Choroid plexus epithelial cell (primary cell): ENCODE results near the gene CACNA1E.

ENCODE experiments used
- DNase-seq: peaks from one replicate; pipeline ENCODE4 v3.0.0-alpha.2; 2010; ENCODE audit warnings: low read depth
- H3K4me3 ChIP-seq: 2 replicates; pipeline ENCODE4 v1.5.1; 2011; ENCODE audit warnings: low read depth, mild to moderate bottlenecking, control low read depth, low read length, moderate library complexity
- TF ChIP-seq, protein P1 (sequence below): conservative IDR thresholded peaks from 2 replicates; pipeline ENCODE4 v1.5.1; 2011; ENCODE audit warnings: low read depth, mild to moderate bottlenecking, control low read depth, inconsistent platforms, low read length, moderate library complexity

CACNA1E gene

DNA sequence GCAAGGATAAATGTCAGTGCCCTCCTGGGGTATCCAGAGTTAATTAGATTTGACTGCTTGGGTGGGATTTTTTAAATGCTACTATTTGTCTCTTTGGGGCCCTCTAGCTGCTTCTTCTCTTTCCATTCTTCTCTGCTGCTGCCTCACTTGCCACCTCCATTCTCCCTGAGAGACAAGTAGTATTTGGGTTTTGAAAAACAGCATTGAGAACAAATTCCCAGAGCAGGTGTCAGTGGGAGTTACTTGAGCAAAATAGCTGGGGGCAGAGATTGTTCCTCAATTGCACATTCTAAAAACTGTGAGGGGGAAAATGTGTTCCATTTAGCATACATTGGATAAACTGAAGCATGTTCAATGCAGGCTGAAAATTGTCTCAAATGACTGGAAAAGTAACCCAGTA is 286.5 kb downstream of the CACNA1E start:
- no peak overlapping the region for H3K4me3 ChIP-seq
- TF ChIP-seq, protein P1, sequence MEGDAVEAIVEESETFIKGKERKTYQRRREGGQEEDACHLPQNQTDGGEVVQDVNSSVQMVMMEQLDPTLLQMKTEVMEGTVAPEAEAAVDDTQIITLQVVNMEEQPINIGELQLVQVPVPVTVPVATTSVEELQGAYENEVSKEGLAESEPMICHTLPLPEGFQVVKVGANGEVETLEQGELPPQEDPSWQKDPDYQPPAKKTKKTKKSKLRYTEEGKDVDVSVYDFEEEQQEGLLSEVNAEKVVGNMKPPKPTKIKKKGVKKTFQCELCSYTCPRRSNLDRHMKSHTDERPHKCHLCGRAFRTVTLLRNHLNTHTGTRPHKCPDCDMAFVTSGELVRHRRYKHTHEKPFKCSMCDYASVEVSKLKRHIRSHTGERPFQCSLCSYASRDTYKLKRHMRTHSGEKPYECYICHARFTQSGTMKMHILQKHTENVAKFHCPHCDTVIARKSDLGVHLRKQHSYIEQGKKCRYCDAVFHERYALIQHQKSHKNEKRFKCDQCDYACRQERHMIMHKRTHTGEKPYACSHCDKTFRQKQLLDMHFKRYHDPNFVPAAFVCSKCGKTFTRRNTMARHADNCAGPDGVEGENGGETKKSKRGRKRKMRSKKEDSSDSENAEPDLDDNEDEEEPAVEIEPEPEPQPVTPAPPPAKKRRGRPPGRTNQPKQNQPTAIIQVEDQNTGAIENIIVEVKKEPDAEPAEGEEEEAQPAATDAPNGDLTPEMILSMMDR, result no peak
- no peak for DNase-seq

DNA sequence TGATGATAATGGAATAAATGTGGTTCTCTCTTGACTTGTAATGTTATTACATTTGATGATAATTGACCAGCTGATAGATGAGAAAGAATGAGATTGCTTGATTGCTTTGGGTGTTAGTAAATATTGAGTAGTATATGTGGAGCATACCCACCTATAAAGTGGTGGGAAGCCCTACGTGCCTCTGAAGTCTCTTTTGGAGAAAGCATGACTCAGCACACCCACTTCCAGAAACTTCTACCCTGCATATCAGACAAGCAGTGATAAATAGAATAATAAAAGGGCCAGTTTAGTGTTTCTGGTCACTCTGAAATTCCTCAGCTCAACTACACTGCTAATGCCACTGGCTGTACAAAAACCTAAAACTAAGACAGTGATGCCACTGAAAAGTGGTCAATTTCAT is 289.4 kb downstream of the CACNA1E start:
- H3K4me3 ChIP-seq, result no peak overlapping the region
- DNase-seq, result no peak
- TF ChIP-seq, protein P1, result no peak

DNA sequence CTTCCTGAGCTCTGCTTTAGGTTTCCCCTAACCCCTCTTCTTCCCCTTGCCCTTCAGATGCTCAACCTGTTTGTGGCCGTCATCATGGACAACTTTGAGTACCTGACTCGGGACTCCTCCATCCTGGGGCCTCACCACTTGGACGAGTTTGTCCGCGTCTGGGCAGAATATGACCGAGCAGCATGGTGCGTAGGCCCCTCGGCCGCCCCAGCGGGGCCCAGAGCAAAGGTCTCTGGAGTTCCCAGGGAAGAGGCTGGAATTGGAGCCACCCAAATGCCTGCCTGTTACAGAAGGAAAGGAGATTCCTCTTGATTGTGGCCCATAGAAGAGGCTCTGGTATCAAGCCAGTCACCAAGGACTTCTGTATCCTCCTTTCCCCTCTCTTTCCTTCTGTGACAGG is 292.7 kb downstream of the CACNA1E start:
- no peak for DNase-seq
- no peak overlapping the region for H3K4me3 ChIP-seq
- TF ChIP-seq, protein P1, result no peak

DNA sequence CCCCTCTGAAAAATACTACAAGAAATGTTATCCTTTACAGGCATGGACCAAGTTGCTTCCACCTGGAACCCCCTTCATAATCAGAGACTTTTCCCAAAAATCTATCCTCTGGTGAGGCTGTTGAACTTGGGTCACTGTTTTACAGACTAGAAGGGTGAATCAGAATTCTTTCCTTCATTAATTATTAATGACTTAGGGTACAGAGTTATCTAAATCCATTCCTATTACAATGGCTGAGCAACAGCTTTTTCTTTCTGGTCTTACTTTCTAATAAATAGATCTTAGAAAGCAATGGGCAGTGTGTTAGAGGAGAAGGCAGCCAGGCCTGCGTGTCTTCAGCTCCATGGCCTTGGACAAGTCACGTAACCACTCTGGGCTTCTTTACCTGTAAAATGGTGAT is 294.0 kb downstream of the CACNA1E start:
- no peak for DNase-seq
- no peak overlapping the region for H3K4me3 ChIP-seq
- TF ChIP-seq, protein P1, result no peak

DNA sequence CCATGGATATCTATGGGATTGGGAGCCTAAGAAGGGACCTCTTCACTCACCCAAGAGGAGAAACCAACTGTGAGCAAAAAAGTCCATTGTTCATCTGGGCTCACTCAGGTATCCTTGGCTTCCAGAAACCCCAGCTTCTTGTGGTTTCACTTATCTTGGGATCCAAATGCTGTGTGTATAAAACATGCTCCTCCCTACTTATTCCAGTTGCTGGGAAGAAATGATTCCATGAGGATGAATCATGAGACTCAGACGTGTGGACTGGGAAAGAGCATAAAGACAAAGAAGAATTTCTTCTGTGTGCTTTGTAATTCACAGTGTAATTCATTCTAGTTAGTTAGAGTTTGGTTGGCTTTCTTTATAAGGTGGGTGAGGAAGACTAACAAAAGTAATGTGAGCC is 294.5 kb downstream of the CACNA1E start:
- no peak for DNase-seq
- TF ChIP-seq, protein P1, result no peak
- no peak overlapping the region for H3K4me3 ChIP-seq

DNA sequence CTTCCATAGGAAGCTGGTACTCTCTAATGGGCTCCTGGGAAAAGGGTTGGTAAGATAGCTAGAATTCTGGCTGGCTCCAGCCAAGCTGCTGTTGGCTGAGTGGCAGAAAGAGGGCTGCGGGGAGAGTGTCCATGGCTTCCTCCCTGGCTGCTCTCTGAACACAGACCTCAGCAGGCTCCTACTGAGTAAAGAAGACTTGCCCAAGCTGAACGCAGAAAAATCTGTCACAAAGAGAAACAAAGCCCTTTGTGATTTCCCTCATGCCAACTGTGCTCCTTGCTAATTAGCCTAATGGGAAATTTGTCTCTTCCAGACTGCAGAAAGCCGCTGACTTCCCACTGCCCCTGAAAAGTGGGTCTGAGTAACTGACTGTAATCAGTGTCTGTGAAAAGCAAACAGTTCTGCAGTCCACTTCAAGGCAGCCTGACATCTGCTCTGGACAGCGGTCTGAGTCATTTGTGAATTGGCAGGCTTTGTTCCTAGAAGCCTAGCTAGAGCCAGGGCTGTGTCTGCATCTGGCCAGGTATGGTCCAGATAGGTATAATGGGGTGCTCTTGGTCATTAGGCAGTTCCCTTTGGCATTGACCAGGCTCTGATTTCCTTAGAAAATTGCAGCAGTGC is 295.4 kb downstream of the CACNA1E start:
- DNase-seq, result no peak
- TF ChIP-seq, protein P1, result no peak
- no peak overlapping the region for H3K4me3 ChIP-seq

DNA sequence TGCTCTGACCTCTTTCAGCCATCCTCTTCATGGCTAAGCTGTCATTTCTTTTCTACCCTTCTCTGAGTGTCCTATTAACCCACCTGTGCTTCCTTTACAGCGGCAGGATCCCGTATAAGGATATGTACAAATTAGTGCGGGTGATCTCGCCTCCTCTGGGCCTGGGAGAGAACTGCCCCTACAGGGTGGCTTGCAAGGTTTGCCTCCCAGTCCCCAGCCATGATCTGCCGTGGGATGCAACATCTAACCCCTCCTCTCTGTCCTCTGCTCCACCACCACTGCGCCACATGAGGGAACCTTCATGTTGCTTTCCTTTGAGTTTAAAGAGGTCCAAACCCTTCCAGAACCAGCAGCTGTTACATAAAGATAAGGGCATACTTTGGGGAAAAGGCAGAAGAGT is 296.0 kb downstream of the CACNA1E start:
- no peak overlapping the region for H3K4me3 ChIP-seq
- no peak for DNase-seq
- TF ChIP-seq, protein P1, result no peak
